K562 (cell line): ENCODE results near the gene HOXA13.

Source experiments
- CTCF ChIP-seq, 3 experiments: IDR thresholded peaks in 2 of 3; conservative IDR thresholded peaks in 1 of 3; 2 replicates each; pipeline ENCODE4 v1.5.1; 2011 to 2012; ENCODE audit warnings: low read length in 3 of 3, mild to moderate bottlenecking in 3 of 3, control low read depth in 2 of 3, improper control_type of control experiment in 1 of 3, inconsistent platforms in 1 of 3, low read depth in 1 of 3, mixed read lengths in 1 of 3, moderate library complexity in 1 of 3; ENCODE audit not compliant: insufficient read depth in 2 of 3
- GTF3C2 ChIP-seq: IDR thresholded peaks from 3 replicates; pipeline ENCODE4 v1.6.1; 2011; ENCODE audit warnings: borderline replicate concordance, mild to moderate bottlenecking, moderate library complexity; ENCODE audit not compliant: insufficient read length; ENCODE audit errors: extremely low read depth
- TEAD4 ChIP-seq, 2 experiments: sonication (generic) in 1 of 2; formaldehyde crosslinking in 1 of 2; IDR thresholded peaks; 2 replicates each; pipeline versions ENCODE4 v1.6.1 to v1.8.0; 2012 to 2022; ENCODE audit warnings: borderline replicate concordance in 1 of 2, inconsistent platforms in 1 of 2, low read length in 1 of 2, mild to moderate bottlenecking in 1 of 2, missing genetic modification reagents in 1 of 2
- YY1 ChIP-seq, 3 experiments: IDR thresholded peaks; 2 replicates each; pipeline ENCODE4 v1.6.1; 2011; ENCODE audit warnings: low read length in 2 of 3, mild to moderate bottlenecking in 2 of 3, moderate library complexity in 2 of 3, borderline replicate concordance in 1 of 3, control low read depth in 1 of 3, low read depth in 1 of 3; ENCODE audit not compliant: insufficient read depth in 3 of 3, insufficient replicate concordance in 2 of 3, control insufficient read depth in 1 of 3, insufficient read length in 1 of 3; ENCODE audit errors: extremely low read depth in 1 of 3
- ZBTB34 ChIP-seq: fragments of 250-450 bp; sonication (Bioruptor Pico); IDR thresholded peaks from 2 replicates; pipeline ENCODE4 v1.8.0; 2021; ENCODE audit warnings: mild to moderate bottlenecking, moderate library complexity

DNA sequence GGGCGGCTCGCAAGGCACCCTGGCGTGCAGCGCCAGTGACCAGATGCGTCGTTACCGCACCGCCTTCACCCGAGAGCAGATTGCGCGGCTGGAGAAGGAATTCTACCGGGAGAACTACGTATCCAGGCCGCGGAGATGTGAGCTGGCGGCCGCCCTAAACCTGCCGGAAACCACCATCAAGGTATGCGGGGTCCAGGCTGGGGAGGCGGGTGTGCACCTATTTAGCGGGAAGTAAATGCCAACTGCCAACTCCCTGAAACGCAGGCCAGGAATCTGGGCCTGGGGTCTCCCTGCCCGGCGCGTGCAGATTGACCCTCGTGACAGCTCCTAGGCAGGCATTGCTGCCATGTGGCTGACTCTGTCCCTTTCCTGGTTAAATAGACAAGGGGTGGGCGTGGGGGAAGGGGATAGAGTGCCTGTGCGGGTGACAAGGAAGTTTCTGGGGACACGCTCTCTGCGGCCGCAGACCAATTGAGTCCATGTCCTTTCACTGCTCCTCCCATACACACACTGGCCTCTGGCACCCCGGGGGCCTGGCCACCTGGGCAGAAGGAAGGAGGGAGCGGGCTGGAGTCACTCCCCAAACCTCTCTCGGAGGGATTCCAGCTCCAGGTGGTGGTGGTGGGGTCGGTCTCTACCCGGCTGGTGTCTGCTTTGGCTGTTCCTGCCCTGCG lies 45.4 kb upstream of the HOXA13 start:
- no peak for TF ChIP-seq TEAD4 (IDR thresholded peaks at IDR 0.05; ENCODE audit: low read length)
- TF ChIP-seq TEAD4 (CRISPR knock-in tag; IDR thresholded peaks at IDR 0.05; ENCODE audit: borderline replicate concordance): no peak
- no peak for TF ChIP-seq YY1 (IDR thresholded peaks at IDR 0.05; ENCODE audit: borderline replicate concordance in 1 of 3, control insufficient read depth in 1 of 3, extremely low read depth in 1 of 3, insufficient read depth in 3 of 3, insufficient read length in 1 of 3, insufficient replicate concordance in 2 of 3, low read depth in 1 of 3, low read length in 2 of 3)
- TF ChIP-seq GTF3C2: no peak
- no peak for TF ChIP-seq ZBTB34 (CRISPR knock-in tag)
- no peak for TF ChIP-seq CTCF (IDR thresholded peaks at IDR 0.05 in 2 of 3, conservative IDR thresholded peaks at IDR 0.05 in 1 of 3; ENCODE audit: insufficient read depth in 2 of 3, low read depth in 1 of 3, low read length in 3 of 3)
